HCT116 (cell line): Measurements from ENCODE around the gene TTYH1.
"Not testable (repeated sequence)": the region's sequence is repeated elsewhere in the genome, so short reads cannot be mapped to it uniquely, and the experiment has no call there.

Experiments used
- SIN3A ChIP-seq: IDR thresholded peaks from 2 replicates; pipeline ENCODE4 v1.6.1; 2012; ENCODE audit warnings: low read depth
- YY1 ChIP-seq: IDR thresholded peaks from 2 replicates; pipeline ENCODE4 v1.6.1; 2011; ENCODE audit warnings: low read length, low read depth, moderate library complexity, mild to moderate bottlenecking; ENCODE audit not compliant: insufficient replicate concordance; ENCODE audit errors: extremely low read depth
- TF ChIP-seq, protein P1 (sequence below), 3 experiments: fragments of 200-600 bp in 1 of 3; sonication (generic) in 1 of 3; IDR thresholded peaks in 2 of 3; conservative IDR thresholded peaks in 1 of 3; 2 replicates each; pipeline ENCODE4 v1.5.1; 2012 to 2017; ENCODE audit warnings: low read depth in 2 of 3, low read length in 2 of 3, antibody characterized with exemption in 1 of 3, borderline replicate concordance in 1 of 3, control low read depth in 1 of 3, mild to moderate bottlenecking in 1 of 3, mixed read lengths in 1 of 3, mixed run types in 1 of 3, moderate library complexity in 1 of 3; ENCODE audit not compliant: insufficient read depth in 1 of 3

DNA sequence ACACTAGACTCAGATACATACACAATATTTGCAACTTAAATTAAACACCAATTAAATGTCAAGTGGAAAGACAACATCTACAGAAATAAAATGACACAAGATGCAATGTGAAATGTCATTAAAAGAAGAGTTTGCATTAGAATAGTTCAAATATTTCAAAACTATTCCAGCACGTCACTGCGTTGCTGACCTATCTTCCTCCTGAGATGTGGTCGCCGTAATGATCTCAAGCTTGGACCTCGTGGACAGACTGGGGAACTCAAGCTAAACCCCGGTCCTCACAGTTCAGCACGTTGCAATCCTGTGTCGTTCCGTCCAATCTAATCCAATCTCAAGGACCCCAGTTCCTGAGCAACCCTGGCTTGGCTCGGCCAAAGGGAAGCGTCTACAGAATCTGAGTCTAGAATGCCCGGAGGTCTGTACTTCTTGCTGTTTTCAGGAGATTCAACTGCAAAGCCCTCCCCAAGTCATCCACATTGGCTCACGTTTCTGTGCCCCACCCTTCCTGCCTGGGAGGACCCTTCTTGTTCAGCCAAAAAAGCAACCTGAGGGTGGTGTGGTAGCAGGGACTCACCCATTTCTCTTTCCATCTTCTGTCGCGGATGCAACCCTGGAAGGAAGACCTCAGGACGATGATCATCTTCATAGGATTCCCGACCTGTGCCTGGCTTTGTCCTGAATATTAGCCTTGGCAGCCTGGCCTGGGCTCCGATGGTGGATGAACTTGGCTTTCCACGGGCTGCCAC lies 45.4 kb upstream of the TTYH1 start:
- TF ChIP-seq, protein P1, sequence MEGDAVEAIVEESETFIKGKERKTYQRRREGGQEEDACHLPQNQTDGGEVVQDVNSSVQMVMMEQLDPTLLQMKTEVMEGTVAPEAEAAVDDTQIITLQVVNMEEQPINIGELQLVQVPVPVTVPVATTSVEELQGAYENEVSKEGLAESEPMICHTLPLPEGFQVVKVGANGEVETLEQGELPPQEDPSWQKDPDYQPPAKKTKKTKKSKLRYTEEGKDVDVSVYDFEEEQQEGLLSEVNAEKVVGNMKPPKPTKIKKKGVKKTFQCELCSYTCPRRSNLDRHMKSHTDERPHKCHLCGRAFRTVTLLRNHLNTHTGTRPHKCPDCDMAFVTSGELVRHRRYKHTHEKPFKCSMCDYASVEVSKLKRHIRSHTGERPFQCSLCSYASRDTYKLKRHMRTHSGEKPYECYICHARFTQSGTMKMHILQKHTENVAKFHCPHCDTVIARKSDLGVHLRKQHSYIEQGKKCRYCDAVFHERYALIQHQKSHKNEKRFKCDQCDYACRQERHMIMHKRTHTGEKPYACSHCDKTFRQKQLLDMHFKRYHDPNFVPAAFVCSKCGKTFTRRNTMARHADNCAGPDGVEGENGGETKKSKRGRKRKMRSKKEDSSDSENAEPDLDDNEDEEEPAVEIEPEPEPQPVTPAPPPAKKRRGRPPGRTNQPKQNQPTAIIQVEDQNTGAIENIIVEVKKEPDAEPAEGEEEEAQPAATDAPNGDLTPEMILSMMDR (IDR thresholded peaks at IDR 0.05 in 2 of 3, conservative IDR thresholded peaks at IDR 0.05 in 1 of 3; ENCODE audit: borderline replicate concordance in 1 of 3, insufficient read depth in 1 of 3, low read depth in 2 of 3, low read length in 2 of 3): not testable (repeated sequence)
- not testable (repeated sequence) for TF ChIP-seq YY1, SIN3A
